K562 (cell line): ENCODE results near the gene CCDC92. TPM values are rescaled to one million over a fixed set of nuclear protein-coding genes. Genes with fewer than 3 reads are reported as not detected.
A peak's percentile ranks its signal among the peaks of the same experiment; 100 is the strongest.

Source experiments
- ATAC-seq: fragments of 200-7000 bp; cut with Tn5 transposase; 3 replicates; pipeline ENCODE4 v1.9.1; 2020; ENCODE audit warnings: moderate library complexity
- BruUV-seq: library from RNA; stranded (reverse); fragments of 400-500 nt; replicated peaks from 2 replicates; lab custom pipeline; 2021; lab: Mats Ljungman, UMichigan
- CTCF ChIA-PET: fragments of 300-600 bp; formaldehyde crosslinking; extraction: SDS; loops from one replicate; lab custom pipeline; 2021; ENCODE audit warnings: low intra/inter-chr PET ratio; lab: Yijun Ruan, JAX
- POLR2A ChIA-PET: fragments of 300-600, 350-650 bp; sonication (Branson Sonifier 250); formaldehyde crosslinking; extraction: SDS; loops from one replicate; lab custom pipeline; 2021; ENCODE audit warnings: antibody characterized with exemption, inconsistent platforms; lab: Yijun Ruan, JAX
- DNase-seq, 4 experiments: peaks; one replicate each; pipeline versions ENCODE4 v3.0.0 to v3.0.0-alpha.2; 2011 to 2018; ENCODE audit warnings: low spot score in 3 of 4, mixed read lengths in 3 of 4; ENCODE audit errors: extremely low read depth in 1 of 4
- FAIRE-seq: peaks from 2 replicates; lab custom pipeline; 2011; peaks lifted over from hg19 to GRCh38; lab: Jason Lieb, UNC
- H2AFZ ChIP-seq: 2 replicates; pipeline ENCODE4 v1.6.0; 2011; ENCODE audit warnings: low read depth, low read length, control low read depth, inconsistent platforms
- H3K27ac ChIP-seq: fragments of 200-600 bp; 3 replicates; pipeline ENCODE4 v1.8.0; 2011; ENCODE audit warnings: low read depth, mild to moderate bottlenecking, control low read depth, inconsistent platforms, low read length, moderate library complexity, mixed read lengths; ENCODE audit errors: extremely low read depth
- H3K27me3 ChIP-seq, 2 experiments: fragments of 300-600 bp in 1 of 2; 2 replicates in 1 of 2; 3 replicates in 1 of 2; pipeline versions ENCODE4 v1.6.0 to v1.8.0; 2011; ENCODE audit warnings: inconsistent platforms in 2 of 2, low read length in 2 of 2, mild to moderate bottlenecking in 1 of 2, mixed read lengths in 1 of 2, moderate library complexity in 1 of 2; ENCODE audit not compliant: control insufficient read depth in 2 of 2, insufficient read depth in 2 of 2
- H3K36me3 ChIP-seq: fragments of 300-600 bp; 3 replicates; pipeline ENCODE4 v1.8.0; 2011; ENCODE audit warnings: mild to moderate bottlenecking, low read length, inconsistent platforms; ENCODE audit not compliant: control insufficient read depth, insufficient read depth
- H3K4me1 ChIP-seq, 2 experiments: fragments of 200-600 bp in 1 of 2; replicated peaks in 1 of 2; 2 replicates in 1 of 2; 3 replicates in 1 of 2; pipeline versions ENCODE4 v1.5.1 to v1.8.0; 2011; ENCODE audit warnings: inconsistent platforms in 2 of 2, low read length in 2 of 2, mild to moderate bottlenecking in 1 of 2, mixed read lengths in 1 of 2, moderate library complexity in 1 of 2; ENCODE audit not compliant: control insufficient read depth in 2 of 2, insufficient read depth in 2 of 2
- H3K4me2 ChIP-seq: 2 replicates; pipeline ENCODE4 v1.6.1; 2011; ENCODE audit warnings: low read length, control low read depth, inconsistent platforms, mixed read lengths; ENCODE audit not compliant: insufficient read depth
- H3K4me3 ChIP-seq: fragments of 200-600 bp; sonication (generic), shearing (Covaris generic); 2 replicates; pipeline ENCODE4 v1.5.1; 2016; ENCODE audit warnings: control low read depth, inconsistent platforms
- H3K79me2 ChIP-seq: fragments of 200-600 bp; 3 replicates; pipeline ENCODE4 v1.8.0; 2011; ENCODE audit warnings: low read length, inconsistent platforms; ENCODE audit not compliant: control insufficient read depth, insufficient read depth
- H3K9ac ChIP-seq, 2 experiments: 2 replicates each; pipeline versions ENCODE4 v1.6.0 to v1.6.1; 2011; ENCODE audit warnings: low read depth in 2 of 2, low read length in 2 of 2, control low read depth in 1 of 2, inconsistent platforms in 1 of 2, mild to moderate bottlenecking in 1 of 2, mixed read lengths in 1 of 2; ENCODE audit not compliant: insufficient read depth in 1 of 2
- H3K9me1 ChIP-seq: one replicate; pipeline ENCODE4 v1.6.0; 2011; ENCODE audit warnings: inconsistent platforms, mild to moderate bottlenecking, low read length, moderate library complexity; ENCODE audit not compliant: control insufficient read depth, insufficient read depth
- H3K9me3 ChIP-seq: replicated peaks from 2 replicates; pipeline ENCODE4 v1.5.1; 2011; ENCODE audit warnings: low read depth, low read length, inconsistent platforms; ENCODE audit not compliant: control insufficient read depth, insufficient read depth
- H4K20me1 ChIP-seq: replicated peaks from 2 replicates; pipeline ENCODE4 v1.6.1; 2011; ENCODE audit warnings: low read length, inconsistent platforms, mixed read lengths; ENCODE audit not compliant: control insufficient read depth, insufficient read depth
- BMI1 ChIP-seq: fragments of 150-350 bp; IDR thresholded peaks from 2 replicates; pipeline ENCODE4 v1.6.1; 2014; ENCODE audit warnings: low read length
- CBX1 ChIP-seq: sonication (generic); IDR thresholded peaks from 2 replicates; pipeline ENCODE4 v1.6.1; 2016; ENCODE audit warnings: antibody characterized with exemption, low read depth, mild to moderate bottlenecking
- CBX3 ChIP-seq, 2 experiments: IDR thresholded peaks; 1 replicate in 1 of 2; 2 replicates in 1 of 2; pipeline ENCODE4 v1.6.1; 2012; ENCODE audit warnings: inconsistent platforms in 2 of 2, low read length in 2 of 2, borderline replicate concordance in 1 of 2, control low read depth in 1 of 2
- GABPB1 ChIP-seq: sonication (generic); formaldehyde crosslinking; IDR thresholded peaks from 2 replicates; pipeline ENCODE4 v1.8.0; 2022; ENCODE audit warnings: mild to moderate bottlenecking, missing genetic modification reagents
- L3MBTL2 ChIP-seq: fragments of 450-650 bp; IDR thresholded peaks from 2 replicates; pipeline ENCODE4 v1.6.1; 2016; ENCODE audit warnings: mild to moderate bottlenecking, moderate library complexity
- NCOA4 ChIP-seq: fragments of 450-650 bp; IDR thresholded peaks from 2 replicates; pipeline ENCODE4 v1.6.1; 2018; ENCODE audit warnings: mild to moderate bottlenecking; ENCODE audit not compliant: partially characterized antibody
- NRF1 ChIP-seq, 2 experiments: fragments of 450-650 bp; IDR thresholded peaks in 1 of 2; conservative IDR thresholded peaks in 1 of 2; 2 replicates each; pipeline ENCODE4 v1.6.1; 2014; ENCODE audit warnings: mild to moderate bottlenecking in 2 of 2
- PML ChIP-seq: IDR thresholded peaks from 2 replicates; pipeline ENCODE4 v1.6.1; 2012; ENCODE audit warnings: low read length, inconsistent platforms
- PRDM10 ChIP-seq: fragments of 450-650 bp; IDR thresholded peaks from 2 replicates; pipeline ENCODE4 v1.6.1; 2018; ENCODE audit not compliant: partially characterized antibody
- SRF ChIP-seq, 2 experiments: fragments of 250-450, 450-650 bp in 1 of 2; sonication (Bioruptor Pico) in 1 of 2; sonication (generic) in 1 of 2; formaldehyde crosslinking; IDR thresholded peaks; 2 replicates each; pipeline versions ENCODE4 v1.5.0 to v1.5.1; 2020 to 2022; ENCODE audit warnings: mild to moderate bottlenecking in 1 of 2, missing genetic modification reagents in 1 of 2
- SRSF7 ChIP-seq: fragments of 200-400 bp; formaldehyde crosslinking; optimal IDR thresholded peaks from 2 replicates; pipeline ENCODE3; 2017; ENCODE audit warnings: mild to moderate bottlenecking, low read depth, low read length
- TRIM24 ChIP-seq, 2 experiments: fragments of 450-650 bp; IDR thresholded peaks; 2 replicates each; pipeline ENCODE4 v1.6.1; 2016
- TRIM28 ChIP-seq: fragments of 450-650 bp; IDR thresholded peaks from 2 replicates; pipeline ENCODE4 v1.6.1; 2017
- ZNF561 ChIP-seq: fragments of 450-650 bp; formaldehyde crosslinking; conservative IDR thresholded peaks from 2 replicates; pipeline ENCODE4 v1.4.0; 2020; ENCODE audit warnings: mild to moderate bottlenecking, moderate library complexity
- ZNF644 ChIP-seq: fragments of 200-800 bp; sonication (Bioruptor generic); IDR thresholded peaks from 2 replicates; pipeline ENCODE4 v1.6.1; 2016; ENCODE audit warnings: low read depth, missing genetic modification characterization, missing compliant biosample characterization
- ZNF79 ChIP-seq: fragments of 250-450 bp; sonication (Bioruptor Pico); IDR thresholded peaks from 2 replicates; pipeline ENCODE4 v1.4.0; 2020; ENCODE audit warnings: low read depth, mild to moderate bottlenecking, moderate library complexity
- WGBS: fragments of 100-300 bp; shearing (Covaris generic); methylation state at CpG from one replicate; pipeline ENCODE4 v1.1.6; 2016; ENCODE audit warnings: low coverage, mixed read lengths; ENCODE audit not compliant: insufficient coverage; ENCODE audit errors: missing lambda C conversion rate; 5-methylcytosine and 5-hydroxymethylcytosine counted together
- in situ Hi-C: fragments of 300-500 bp; cut with MboI; formaldehyde crosslinking; loops from 4 replicates; pipeline ENCODE4 v1.15.0; 2018; ENCODE audit warnings: inconsistent platforms, mixed read lengths
- intact Hi-C: fragments of 100-400 bp; cut with micrococcal nuclease; formaldehyde crosslinking; loops from 2 replicates; pipeline ENCODE4 v1.14.2; 2022
- polyA plus RNA-seq, 8 experiments: library from polyadenylated mRNA; depleted of rRNA in 4 of 8; stranded (reverse) in 5 of 8; unstranded in 3 of 8; fragments of >200 nt; fragmentation: Nextera tagmentation in 2 of 8; fragmentation: Illumina TruSeq in 1 of 8; extraction: Ambion mirVana in 2 of 8; extraction: Trizol in 1 of 8; gene quantifications; 2 replicates each; pipeline versions ENCODE4 v1.2.1 to v1.2.3, GENCODE V29; 2011 to 2014; ENCODE audit warnings: inconsistent platforms in 1 of 8, missing spikeins in 1 of 8
- total RNA-seq, 7 experiments: library from RNA; depleted of rRNA in 6 of 7; stranded (reverse); fragments of >200 nt in 6 of 7; fragmentation: Illumina TruSeq in 2 of 7; extraction: Trizol in 2 of 7; gene quantifications; 2 replicates each; pipeline versions ENCODE4 v1.2.1 to v1.2.3, GENCODE V29; 2011 to 2021; ENCODE audit warnings: low replicate concordance in 1 of 7

Gene CCDC92
- total and polyA plus RNA-seq, 9 of the 15 experiments (the other 6 are each of a cell fraction or from before 2014, with no cell fraction given) = 0.27 to 5.9 (median 2.1) TPM

GRCh38 chr12:123941624-123942237 lies 30.9 kb downstream of the CCDC92 start:
- ATAC-seq (no peak), DNase-seq (no peak)
- Histone ChIP-seq H3K9me3 (no peaks in the 10 kb centered on the region; the same call in 1 of the 2 replicates), H3K36me3 (no peaks in the 10 kb centered on the region), H4K20me1 (peaks cover 4% of the 10 kb centered on the region; the same call in 1 of the 2 replicates), H3K4me3 (no peak overlapping the region)
- POLR2A ChIA-PET = interaction anchor here (0.6 to 1.0 kb wide), 2 partner anchors 16 to 54 kb away, joined by 3 read pairs; no protein-coding TSS in a partner anchor
- BruUV-seq = no TSS peak
- peak; percentile 57; the same call in 1 of the 2 replicates for TF ChIP-seq CBX1
- TF ChIP-seq SRSF7 = no peak
- TF ChIP-seq NRF1 (conservative IDR thresholded peaks at IDR 0.05 in 1 of 2, IDR thresholded peaks at IDR 0.05 in 1 of 2) = peak; percentile 90 to 91
- TF ChIP-seq TRIM28 = peak; percentile 79; the same call in 1 of the 2 replicates
- TF ChIP-seq GABPB1 (CRISPR knock-in tag) = no peak
- TF ChIP-seq TRIM24 (IDR thresholded peaks at IDR 0.05) = peak in 1 of 2 experiments; percentile 60; a peak in 1 of 4 replicates
- TF ChIP-seq NCOA4 = no peak
- no peak for TF ChIP-seq PML
- TF ChIP-seq BMI1 = no peak
- TF ChIP-seq CBX3 (IDR thresholded peaks at IDR 0.05; ENCODE audit: borderline replicate concordance in 1 of 2, low read length in 2 of 2) = peak in 1 of 2 experiments; percentile 92; a peak in 2 of 3 replicates
- TF ChIP-seq ZNF561 (CRISPR knock-in tag) = peak; percentile 94
- no peak for TF ChIP-seq ZNF79 (CRISPR knock-in tag)
- peak; percentile 20; the same call in 1 of the 2 replicates for TF ChIP-seq L3MBTL2
- 0 out of 2 replicates have a peak, but pooled peaks have one; percentile 24 for TF ChIP-seq ZNF644 (tag)
- peak in 1 of 2 experiments; percentile 94; a peak in 2 of 4 replicates for TF ChIP-seq SRF (CRISPR knock-in tag; IDR thresholded peaks at IDR 0.05)
- no peak for TF ChIP-seq PRDM10
- TF ChIP-seq, all 486 proteins: peak for 9
- Histone ChIP-seq H3K27me3 (peaks cover 42 to 75% of the 10 kb centered on the region in 2 experiments; a peak in 4 of 5 replicates), H3K9me1 (no peaks in the 10 kb centered on the region), H3K4me2 (no peak overlapping the region), H3K9ac (no peak overlapping the region), H3K27ac (no peak overlapping the region), H3K4me1 (peaks cover 0 to 10% of the 10 kb centered on the region in 2 experiments; a peak in 2 of 5 replicates), H3K79me2 (no peaks in the 10 kb centered on the region), H2AFZ (no peak overlapping the region)
- CTCF ChIA-PET = interaction anchor here (0.6 kb wide), 1 partner anchor 352 kb away, joined by 3 read pairs; no protein-coding TSS in a partner anchor
- in situ Hi-C loops = no loop called here
- WGBS = 25% methylated on average over 13 of the region's 13 CpGs
- no peak for FAIRE-seq
- intact Hi-C loops = no loop called here
